HG03108 (cell line): ENCODE data around the gene SLC9B1.
A peak's percentile ranks its signal among the peaks of the same experiment; 100 is the strongest.
"Not testable (repeated sequence)": the region's sequence is repeated elsewhere in the genome, so short reads cannot be mapped to it uniquely, and the experiment has no call there.

Experiments used
- ATAC-seq: cut with Tn5 transposase; IDR thresholded peaks from one replicate; pipeline ENCODE4 v1.9.1; 2021; ENCODE audit warnings: moderate library complexity; ENCODE audit not compliant: unreplicated experiment

SLC9B1 gene

DNA sequence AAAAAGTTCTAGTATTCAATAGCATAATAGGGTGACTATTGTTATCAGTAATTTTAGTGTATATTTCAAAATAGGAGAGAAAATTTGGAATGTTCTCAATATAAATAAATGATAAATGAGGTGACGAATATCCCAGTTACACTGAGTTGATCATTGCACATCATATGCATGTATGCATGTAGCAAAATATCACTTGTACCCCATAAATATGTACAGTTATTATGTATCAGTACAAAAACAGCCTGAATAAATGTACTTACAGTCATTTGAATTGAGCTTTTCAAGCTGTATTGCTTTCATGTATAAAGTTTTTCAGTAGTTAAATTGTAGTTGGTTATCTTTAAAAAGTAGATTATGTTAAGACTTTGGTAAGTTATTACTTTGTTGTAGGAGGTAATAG, 138.2 kb downstream of the SLC9B1 start:
- no peak for ATAC-seq

DNA sequence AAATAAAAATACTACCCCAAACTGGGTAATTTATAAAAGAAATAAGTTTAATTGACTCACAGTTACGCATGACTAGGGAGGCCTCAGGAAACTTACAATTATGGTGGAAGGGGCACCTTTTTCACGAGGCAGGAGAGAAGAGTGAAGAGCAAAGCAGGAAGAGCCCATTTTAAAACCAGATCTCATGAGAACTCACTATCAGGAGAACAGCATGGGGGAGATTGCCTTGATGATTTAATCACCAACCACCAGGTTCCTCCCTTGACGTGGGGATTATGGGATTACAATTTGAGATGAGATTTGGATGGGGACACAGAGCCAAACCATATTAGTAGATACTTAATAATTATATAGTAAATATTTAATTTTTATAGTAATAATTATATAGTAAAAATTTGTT, 140.6 kb downstream of the SLC9B1 start:
- no peak for ATAC-seq

DNA sequence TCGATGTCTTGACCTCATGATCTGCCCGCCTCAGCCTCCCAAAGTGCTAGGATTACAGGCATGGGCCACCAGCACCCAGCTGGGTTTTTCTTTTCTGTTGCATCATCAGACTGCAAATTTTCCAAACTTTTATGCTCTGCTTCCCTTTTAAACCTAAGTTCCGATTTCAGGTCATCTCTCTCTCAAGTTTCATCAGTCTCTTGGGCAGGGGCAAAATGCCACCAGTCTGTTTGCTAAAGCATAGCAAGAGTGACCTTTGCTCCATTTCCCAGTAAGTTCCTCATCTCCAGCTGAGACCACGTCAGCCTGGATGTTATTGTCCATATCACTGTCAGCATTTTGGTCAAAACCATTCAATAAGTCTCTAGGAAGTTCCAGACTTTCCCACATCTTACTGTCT, 141.2 kb downstream of the SLC9B1 start:
- not testable (repeated sequence) for ATAC-seq

DNA sequence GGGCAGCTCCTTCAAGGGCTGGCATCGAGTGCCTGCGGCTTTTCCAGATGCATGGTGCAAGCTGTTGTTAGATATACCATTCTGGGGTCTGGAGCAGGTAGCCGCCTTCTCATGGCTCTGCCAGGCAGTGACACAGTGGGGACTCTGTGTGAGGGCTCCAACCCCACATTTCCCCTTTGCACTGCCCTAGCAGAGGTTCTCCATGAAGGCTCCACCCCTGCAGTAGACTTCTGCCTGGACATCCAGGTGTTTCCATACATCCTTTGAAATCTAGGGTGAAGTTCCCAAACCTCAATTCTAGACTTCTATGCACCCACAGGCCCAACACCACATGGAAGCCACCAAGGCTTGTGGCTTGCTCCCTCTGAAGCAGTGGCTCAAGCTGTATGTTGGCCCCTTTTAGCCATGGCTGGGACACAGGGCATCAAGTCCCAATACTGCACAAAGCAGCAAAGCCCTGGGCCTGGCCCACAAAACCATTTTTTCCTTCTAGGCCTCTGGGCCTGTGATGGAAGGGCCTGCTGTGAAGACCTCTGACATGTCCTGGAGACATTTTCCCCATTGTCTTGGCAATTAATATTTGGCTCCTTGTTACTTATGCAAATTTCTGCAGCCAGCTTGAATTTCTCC, 141.9 kb downstream of the SLC9B1 start:
- ATAC-seq, result not testable (repeated sequence)

DNA sequence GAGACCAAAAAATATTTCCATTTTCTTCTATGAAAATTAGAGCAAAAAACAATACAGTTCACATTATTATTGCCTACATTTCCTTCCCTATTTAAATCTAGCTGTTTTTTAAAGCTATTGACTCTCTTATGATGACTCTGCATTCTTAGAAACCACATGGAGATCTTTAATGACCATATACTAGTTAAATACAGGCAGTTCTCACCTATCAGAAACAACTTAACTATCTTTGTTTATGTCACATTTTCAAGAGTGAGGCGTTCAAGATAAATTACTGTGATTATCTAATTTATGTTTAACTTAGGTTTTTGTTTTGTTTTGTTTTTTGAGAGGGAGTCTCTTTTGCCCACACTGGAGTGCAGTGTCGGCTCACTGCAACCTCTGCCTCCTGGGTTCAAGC, 147.7 kb downstream of the SLC9B1 start:
- ATAC-seq, result no peak

DNA sequence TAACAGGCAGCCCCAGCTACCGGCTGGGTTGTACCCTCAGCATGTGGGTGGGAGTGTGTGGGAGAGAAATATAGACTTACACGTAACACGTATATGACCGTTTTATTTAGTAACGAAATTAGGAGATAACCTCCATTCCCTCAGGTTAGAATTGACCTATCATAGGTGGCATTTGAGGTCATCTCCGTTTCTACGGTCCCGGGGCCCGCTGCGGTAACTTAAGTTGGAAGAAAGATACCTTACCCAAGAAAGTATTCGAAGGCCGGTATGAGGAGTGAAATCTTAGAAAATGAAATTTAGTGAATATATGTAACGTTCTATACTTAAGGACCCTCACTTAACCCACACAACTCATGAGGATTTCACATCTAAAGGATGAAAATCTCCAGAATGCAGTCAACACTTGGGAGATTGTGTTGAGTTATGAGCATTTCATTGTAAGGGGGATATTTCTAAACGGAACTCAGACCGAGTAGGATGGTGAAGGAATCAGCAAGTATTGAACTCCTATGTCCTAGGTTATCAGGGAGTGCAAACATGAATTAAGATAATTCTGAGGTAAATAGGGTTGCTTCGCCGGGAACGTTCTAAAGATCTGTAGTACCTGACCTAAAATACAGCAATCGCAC, 149.8 kb downstream of the SLC9B1 start:
- ATAC-seq, result no peak

DNA sequence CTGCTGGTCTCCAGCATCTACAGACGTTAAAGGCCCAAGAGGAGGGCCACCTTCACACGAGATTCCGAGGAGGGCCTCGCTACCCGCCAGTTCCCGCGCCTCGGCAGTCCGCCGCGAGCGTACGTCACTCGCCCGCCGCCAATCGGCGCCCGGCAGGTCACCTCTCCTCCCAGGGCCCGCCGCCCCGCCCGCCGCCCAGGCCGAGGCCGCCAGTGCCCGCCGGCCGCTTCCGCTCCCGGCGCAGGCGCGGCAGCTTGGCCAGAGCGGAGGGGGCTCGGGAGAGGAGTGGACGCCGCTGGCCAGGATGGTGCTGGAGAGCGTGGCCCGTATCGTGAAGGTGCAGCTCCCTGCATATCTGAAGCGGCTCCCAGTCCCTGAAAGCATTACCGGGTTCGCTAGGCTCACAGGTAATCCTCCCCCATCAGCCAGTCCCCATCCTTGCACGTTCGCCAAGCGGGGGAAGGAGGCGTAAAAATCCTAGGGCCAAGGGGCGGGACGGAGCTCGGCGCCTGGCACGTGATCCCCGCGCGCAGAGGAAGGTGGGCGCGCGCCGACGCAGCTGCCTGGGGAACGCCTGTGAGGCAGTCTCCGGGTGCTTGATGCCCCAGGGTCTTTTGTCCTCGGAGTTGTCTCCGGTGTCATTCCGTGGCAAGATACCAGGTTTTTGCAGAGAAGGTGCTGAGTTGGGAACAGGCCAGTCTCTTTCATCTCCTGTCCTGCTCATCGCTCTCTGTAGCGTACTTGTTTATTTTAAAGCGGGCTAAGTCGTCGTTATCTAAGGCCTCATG, 150.5 kb downstream of the SLC9B1 start, which contains the start of gene CISD2:
Gene CISD2 (plus strand): TSS at position 212 of the 788 bp plus-strand sequence. CDS start 93 bp downstream, at position 305.
- ATAC-seq, result peak; percentile 89

DNA sequence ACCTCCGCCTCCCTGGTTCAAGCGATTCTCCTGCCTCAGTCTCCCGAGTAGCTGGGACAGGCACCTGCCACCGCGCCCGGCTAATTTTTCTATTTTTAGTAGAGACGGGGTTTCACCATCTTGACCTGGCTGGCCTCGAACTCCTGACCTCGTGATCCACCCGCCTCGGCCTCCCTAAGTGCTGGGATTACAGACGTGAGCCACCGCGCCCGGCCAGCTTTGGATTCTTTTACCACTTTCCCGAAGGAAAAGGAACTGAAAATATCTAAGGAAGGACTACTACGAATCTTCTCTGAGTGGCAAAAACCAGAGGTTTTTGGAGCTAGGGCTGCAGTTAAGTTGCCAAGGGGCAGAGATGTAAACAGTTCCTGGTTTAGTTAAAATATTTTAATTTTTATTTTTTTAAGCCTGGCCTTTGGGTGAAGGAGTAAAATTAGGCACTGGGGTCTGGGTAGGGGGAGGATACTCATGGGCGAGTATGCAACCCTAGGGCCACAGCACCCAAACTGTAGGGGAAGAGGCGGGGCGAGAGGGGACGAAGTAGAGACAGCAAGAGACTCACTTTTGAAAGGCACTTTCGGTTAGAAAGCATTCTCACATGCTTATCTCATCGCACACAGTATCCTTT, 151.2 kb downstream of the SLC9B1 start:
- ATAC-seq, result peak; percentile 36

DNA sequence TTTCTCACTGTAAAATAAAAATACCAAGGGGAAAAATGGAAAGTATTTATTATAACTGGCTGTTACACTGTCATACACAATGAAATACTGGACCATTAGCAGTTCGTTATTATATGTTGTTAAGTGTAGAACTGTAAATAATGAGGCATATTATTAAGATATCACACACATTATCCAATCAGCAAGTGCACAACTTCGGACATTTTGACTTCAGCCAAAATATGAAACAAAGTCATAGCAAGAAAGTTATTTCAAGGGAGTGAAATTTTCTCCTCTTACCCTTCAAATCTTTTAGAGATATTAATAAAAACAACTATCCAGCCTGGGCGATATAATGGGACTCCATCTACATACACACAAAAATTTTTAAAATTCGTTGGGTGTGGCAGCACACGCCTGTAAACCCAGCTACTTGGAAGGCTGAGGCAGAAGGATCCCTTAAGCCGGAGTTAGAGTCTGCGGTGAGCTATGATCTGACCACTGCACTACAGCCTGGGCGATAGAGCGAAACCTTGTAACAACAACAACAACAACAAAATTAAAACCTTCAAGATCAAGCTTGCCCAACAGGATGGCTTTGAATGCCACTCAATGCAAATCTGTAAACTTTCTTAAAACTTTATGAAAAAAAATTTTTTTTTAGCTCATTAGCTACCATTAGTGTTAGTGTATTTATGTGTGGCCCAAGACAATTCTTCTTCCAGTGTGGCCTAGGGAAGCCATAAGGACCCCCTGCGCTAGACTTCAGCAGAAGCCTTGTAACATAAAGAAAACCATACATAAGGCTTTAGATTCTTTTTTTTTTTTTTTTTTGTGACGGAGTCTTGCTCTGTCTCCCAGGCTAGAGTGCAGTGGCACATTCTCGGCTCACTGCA, 152.0 kb downstream of the SLC9B1 start:
- no peak for ATAC-seq

DNA sequence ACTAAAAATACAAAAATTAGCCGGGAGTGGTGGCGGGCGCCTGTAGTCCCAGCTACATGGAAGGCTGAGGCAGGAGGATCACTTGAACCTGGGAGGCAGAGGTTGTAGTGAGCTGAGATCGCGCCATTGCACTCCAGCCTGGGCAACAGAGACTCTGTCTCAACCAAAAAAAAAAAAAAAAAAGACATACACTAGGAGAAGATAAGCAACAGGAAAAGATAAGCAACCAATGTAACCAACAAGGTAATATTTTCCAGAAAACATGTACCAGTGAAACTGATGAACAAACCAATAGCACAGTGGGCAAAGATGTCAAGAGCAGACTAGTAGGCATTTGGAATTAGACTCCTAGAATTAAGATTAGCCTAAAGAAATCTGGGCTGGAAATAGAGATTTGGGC, 154.2 kb downstream of the SLC9B1 start:
- ATAC-seq, result not testable (repeated sequence)

DNA sequence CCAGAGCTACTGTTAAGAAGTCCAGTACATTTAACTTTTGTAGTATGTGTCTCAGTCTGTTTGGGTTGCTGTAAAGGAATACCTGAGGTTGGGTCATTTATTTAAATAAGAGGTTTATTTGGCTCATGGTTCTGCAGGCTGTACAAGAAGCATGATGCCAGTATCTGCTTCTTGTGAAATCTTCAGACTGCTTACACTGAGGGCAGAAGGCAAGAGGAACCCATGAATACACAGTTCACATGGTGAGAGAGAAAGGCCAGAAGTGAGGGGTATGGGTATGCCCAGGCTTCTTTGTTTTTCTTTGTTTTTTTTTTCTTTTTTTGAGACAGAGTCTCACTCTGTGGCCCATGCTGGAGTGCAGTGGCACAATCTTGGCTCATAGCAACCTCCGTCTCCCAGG, 156.8 kb downstream of the SLC9B1 start:
- no peak for ATAC-seq

DNA sequence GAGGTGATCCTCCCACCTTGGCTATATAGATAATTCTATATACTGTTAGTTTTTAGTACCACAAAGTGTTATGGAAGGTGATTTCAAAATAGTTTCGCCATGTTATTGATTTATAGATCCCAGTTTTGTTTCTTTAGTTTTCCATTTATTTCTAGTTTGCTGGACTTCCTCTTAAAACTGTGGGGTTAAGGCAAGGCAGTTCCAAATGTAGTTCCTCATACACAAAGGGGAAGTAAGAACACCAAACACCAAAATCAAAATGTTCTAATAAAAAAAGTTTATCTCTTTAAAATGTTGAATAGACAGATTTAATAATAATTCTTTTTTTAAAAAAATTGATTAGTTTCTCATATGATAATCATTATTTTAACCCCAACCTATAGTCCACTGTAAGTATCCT, 157.5 kb downstream of the SLC9B1 start:
- no peak for ATAC-seq

DNA sequence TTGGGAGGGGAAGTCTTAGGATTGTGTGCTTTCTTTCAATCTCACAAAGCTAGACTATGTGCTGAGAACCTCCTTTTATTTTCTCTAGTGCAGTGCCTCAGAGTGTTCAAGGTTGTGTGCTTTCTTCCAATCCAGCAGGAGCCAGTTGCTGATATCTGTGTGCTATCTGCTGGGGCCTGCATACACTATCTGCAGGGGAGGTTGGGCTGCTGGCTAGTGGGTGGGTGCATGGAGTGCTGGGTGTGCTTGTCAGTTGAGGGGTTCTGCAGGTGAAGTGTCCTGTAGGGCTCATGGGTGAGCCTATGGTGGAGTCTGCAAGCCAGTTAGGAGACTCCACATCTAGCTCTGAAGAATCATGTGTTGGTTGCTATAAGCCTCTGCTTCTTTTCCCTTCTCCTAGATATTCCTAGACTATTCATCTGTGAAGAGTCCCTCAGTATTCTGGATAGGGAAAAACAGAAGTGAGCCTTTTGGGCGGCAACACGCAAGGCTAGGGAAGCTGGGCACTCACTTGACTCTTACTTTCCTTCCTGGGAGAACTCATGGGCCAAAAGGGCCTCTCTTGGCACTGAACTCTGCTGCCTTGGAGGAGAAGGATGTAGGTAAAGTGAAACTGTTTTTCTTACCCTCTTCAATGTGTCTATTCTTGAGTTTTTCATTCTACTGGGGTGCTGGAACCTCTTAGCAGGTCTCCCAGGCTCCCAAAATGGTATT, 158.7 kb downstream of the SLC9B1 start:
- ATAC-seq, result no peak

DNA sequence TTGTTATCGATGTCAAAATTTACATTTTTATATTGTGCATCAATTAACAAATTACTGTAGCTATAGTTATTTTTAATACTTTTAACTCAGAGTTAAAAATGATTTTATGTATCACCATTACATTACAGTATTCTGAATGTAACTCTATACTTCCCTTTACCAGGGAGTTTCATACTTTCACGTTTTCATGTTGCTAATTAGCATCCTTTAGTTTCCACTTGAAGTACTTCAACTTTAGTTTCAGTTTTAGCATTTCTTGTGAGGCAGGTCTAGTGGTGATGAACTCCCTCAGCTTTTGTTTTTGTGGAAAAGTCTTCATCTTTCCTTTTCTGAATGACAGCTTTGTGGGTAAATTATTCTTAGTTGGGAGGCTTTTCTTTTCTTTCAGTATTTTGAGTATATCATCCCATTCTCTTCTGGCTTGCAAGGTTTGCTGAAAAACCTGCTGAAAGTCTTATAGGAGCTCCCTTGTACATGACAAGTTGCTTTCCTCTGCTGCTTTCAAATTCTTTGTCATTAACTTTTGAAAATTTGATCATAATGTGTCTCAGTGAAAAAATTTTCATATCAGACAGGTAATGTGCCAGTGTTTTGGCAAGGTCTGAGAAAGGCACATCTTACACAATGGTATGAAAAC, 160.6 kb downstream of the SLC9B1 start:
- ATAC-seq, result no peak
